Esophagus squamous epithelium (tissue), 4 donors: ENCODE results near the gene PTTG1IP2.

Experiments
- POLR2A ChIP-seq, 4 donors: fragments of 450-650 bp; IDR thresholded peaks; one replicate each; pipeline ENCODE4 v1.6.1; 2017; ENCODE audit warnings: antibody characterized with exemption in 4 of 4, mild to moderate bottlenecking in 4 of 4, moderate library complexity in 3 of 4
- TF ChIP-seq, protein P1 (sequence below), 6 experiments: fragments of 450-650 bp in 4 of 6; fragments of 200-600 bp in 2 of 6; sonication (generic) in 2 of 6; IDR thresholded peaks; one replicate each; pipeline ENCODE4 v1.5.1; 2016 to 2019; ENCODE audit warnings: antibody characterized with exemption in 6 of 6, mild to moderate bottlenecking in 4 of 6, moderate library complexity in 4 of 6

DNA sequence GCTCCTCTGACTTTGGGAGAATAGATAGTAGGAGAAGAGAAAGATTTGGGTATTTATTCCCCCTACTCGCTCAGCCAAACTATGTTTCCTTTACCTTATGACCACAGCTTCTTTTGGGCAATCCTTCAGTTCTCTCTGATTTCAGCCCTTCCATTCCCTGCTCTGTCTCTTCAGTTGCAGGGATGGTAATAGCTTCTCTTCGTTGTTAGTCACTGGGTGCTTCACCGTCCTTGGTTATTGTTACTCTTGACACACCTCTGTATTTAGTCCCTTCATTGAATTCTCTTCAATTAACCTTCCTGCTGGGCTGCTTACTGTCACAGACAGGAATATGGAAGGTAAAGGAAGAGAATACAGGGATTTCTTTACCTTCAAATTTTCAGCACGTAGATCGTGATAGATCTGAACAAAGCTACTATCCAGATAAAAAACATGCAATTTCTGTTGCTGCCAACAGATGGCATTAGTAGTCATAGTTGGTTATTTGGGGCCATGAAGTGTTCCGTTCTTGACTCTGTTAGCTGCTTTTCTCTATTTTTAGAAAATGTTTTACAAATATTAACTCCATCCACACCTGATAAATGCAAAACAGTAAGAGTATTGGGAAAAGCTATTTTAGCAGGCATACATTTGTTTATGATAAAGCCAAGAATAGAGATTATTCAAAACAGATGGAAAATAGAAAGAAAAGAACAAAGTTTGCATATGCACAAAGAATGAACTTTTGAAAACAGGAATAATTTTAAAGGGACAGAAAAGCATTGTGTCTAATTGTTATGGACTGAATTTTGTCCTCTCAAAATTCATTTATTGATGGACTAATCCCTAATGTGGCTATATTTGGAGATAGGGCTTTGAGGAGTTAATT lies 14.0 kb upstream of the PTTG1IP2 start:
- TF ChIP-seq, protein P1, sequence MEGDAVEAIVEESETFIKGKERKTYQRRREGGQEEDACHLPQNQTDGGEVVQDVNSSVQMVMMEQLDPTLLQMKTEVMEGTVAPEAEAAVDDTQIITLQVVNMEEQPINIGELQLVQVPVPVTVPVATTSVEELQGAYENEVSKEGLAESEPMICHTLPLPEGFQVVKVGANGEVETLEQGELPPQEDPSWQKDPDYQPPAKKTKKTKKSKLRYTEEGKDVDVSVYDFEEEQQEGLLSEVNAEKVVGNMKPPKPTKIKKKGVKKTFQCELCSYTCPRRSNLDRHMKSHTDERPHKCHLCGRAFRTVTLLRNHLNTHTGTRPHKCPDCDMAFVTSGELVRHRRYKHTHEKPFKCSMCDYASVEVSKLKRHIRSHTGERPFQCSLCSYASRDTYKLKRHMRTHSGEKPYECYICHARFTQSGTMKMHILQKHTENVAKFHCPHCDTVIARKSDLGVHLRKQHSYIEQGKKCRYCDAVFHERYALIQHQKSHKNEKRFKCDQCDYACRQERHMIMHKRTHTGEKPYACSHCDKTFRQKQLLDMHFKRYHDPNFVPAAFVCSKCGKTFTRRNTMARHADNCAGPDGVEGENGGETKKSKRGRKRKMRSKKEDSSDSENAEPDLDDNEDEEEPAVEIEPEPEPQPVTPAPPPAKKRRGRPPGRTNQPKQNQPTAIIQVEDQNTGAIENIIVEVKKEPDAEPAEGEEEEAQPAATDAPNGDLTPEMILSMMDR (IDR thresholded peaks at IDR 0.05) = peak in 5 of 6 experiments; percentile 43 to 65 (median 52)
- no peak for TF ChIP-seq POLR2A (IDR thresholded peaks at IDR 0.05)
